Ureter (tissue), 1 donor: Measurements from ENCODE around the gene NGEF. TPM values are rescaled to one million over a fixed set of nuclear protein-coding genes. Genes with fewer than 3 reads are reported as not detected.

Experiments
- DNase-seq: peaks from one replicate; pipeline ENCODE4 v3.0.0-alpha.2; 2020; ENCODE audit warnings: low spot score
- total RNA-seq: library from RNA; stranded (reverse); gene quantifications from one replicate; pipeline ENCODE4 v1.2.4, GENCODE V29; 2023
- donor health status: DM: yes; HTN: yes; CAD: no.

The NGEF gene
- total RNA-seq, 1 donor from 2014 or later = 8.1 TPM

GRCh38 chr2:232885264-232885961 lies 127.6 kb downstream of the NGEF start:
- peak; percentile 66 for DNase-seq

- no peak for DNase-seq
These were observed 128.3 kb downstream of the NGEF start for GRCh38 chr2:232884549-232885263.

GRCh38 chr2:232884001-232884421 lies 129.0 kb downstream of the NGEF start:
- no peak for DNase-seq

- DNase-seq = no peak
These were observed 129.8 kb downstream of the NGEF start for GRCh38 chr2:232883116-232883721.

GRCh38 chr2:232882505-232883115 lies 130.4 kb downstream of the NGEF start:
- DNase-seq = no peak

GRCh38 chr2:232882085-232882484 lies 131.0 kb downstream of the NGEF start:
- DNase-seq = no peak

- DNase-seq = no peak
These were observed 132.2 kb downstream of the NGEF start for GRCh38 chr2:232880764-232881351.

GRCh38 chr2:232879618-232880494 lies 133.2 kb downstream of the NGEF start:
- DNase-seq = no peak

GRCh38 chr2:232878855-232879617 lies 134.0 kb downstream of the NGEF start:
- no peak for DNase-seq

GRCh38 chr2:232877940-232878511 lies 135.0 kb downstream of the NGEF start:
- no peak for DNase-seq

GRCh38 chr2:232876978-232877441 lies 136.0 kb downstream of the NGEF start:
- no peak for DNase-seq

GRCh38 chr2:232876161-232876977 lies 136.7 kb downstream of the NGEF start:
- DNase-seq = no peak

- no peak for DNase-seq
These were observed 137.6 kb downstream of the NGEF start for GRCh38 chr2:232875256-232876121.

- DNase-seq = no peak
These were observed 138.3 kb downstream of the NGEF start for GRCh38 chr2:232874677-232875223.

GRCh38 chr2:232873909-232874641 lies 139.0 kb downstream of the NGEF start:
- no peak for DNase-seq

GRCh38 chr2:232873292-232873908 lies 139.7 kb downstream of the NGEF start:
- no peak for DNase-seq
